Activated CD8-positive, alpha-beta memory T cell treated with anti-CD3 and anti-CD28 coated beads for 36 hours (primary cell): Measurements from ENCODE around the gene LRRC3C. TPM values are rescaled to one million over a fixed set of nuclear protein-coding genes. Genes with fewer than 3 reads are reported as not detected.
"Not testable (repeated sequence)": the region's sequence is repeated elsewhere in the genome, so short reads cannot be mapped to it uniquely, and the experiment has no call there.

Source experiments
- CTCF ChIA-PET: fragments of 350-600 bp; sonication (Branson Sonifier 250); formaldehyde crosslinking; loops from one replicate; lab custom pipeline; 2021; ENCODE audit warnings: antibody characterized with exemption; lab: Charles Lee
- POLR2A ChIA-PET: fragments of 350-600 bp; sonication (Branson Sonifier 250); formaldehyde crosslinking; loops from one replicate; lab custom pipeline; 2021; ENCODE audit warnings: antibody characterized with exemption; lab: Charles Lee
- total RNA-seq, 2 experiments: library from RNA; stranded (reverse); gene quantifications; one replicate each; pipeline ENCODE4 v1.2.3, GENCODE V29; 2021

LRRC3C gene
- total RNA-seq, 2 experiments from 2014 or later, result not detected

DNA sequence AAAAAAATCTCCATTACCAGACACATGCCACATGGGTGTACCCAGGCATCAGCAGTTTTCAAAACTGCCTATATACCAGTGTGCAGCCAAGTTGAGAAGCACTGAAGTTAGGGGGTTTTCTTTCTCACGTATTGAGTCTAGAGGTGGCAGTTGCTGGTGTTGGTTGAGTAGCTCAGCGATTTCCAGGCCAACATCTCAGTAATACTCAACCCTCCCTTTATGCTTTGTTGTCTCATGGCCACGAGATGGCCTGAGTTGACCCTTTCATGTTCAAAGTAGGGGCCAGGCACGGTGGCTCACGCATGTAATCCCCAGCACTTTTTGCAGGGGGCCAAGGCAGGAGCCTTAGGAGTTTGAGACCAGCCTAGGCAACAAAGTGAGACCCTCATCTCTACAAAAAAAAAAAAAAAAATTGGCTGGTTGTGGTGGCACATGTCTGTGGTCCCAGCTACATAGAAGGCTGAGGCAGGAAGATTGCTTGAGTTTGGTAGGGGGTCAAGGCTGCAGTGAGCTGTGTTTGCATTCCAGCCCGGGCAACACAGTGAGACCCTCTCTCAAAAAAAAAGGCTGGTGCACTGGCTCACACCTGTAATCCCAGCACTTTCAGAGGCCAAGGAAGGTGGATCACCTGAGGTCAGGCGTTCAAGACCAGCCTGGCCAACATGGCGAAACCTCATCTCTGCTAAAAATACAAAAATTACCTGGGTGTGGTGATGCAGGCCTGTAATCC, 10.8 kb downstream of the LRRC3C start:
- ChIA-PET CTCF (interaction anchor here (0.7 to 1.3 kb wide), 2 partner anchors 9 to 918 kb away, joined by 3 to 4 read pairs; no protein-coding TSS in a partner anchor), POLR2A (no interaction called here)

- ChIA-PET POLR2A (interaction anchor here (0.6 kb wide), 1 partner anchor 64 kb away, joined by 3 read pairs; no protein-coding TSS in a partner anchor), CTCF (interaction anchor here (1.0 to 1.9 kb wide), 2 partner anchors 38 to 41 kb away, joined by 3 to 5 read pairs; partner anchors contain the start of gene PSMD3)
These were observed 11.6 kb downstream of the LRRC3C start for GRCh38 chr17:39939106-39939505.

- ChIA-PET POLR2A (interaction anchor here (0.5 kb wide), 1 partner anchor 28 kb away, joined by 11 read pairs; no protein-coding TSS in a partner anchor), CTCF (interaction anchor here (1.0 to 1.9 kb wide), 3 partner anchors 19 to 41 kb away, joined by 3 to 5 read pairs (median 5); partner anchors contain the start of gene PSMD3)
These were observed 12.3 kb downstream of the LRRC3C start for GRCh38 chr17:39939588-39940419.

- CTCF ChIA-PET, result no interaction called here
These were observed 16.3 kb downstream of the LRRC3C start for GRCh38 chr17:39943702-39944392.

GRCh38 chr17:39944393-39944711, 16.8 kb downstream of the LRRC3C start:
- CTCF ChIA-PET, result no interaction called here
- POLR2A ChIA-PET, result no interaction called here

More at GRCh38 chr17:39943702-39944392, 16.3 kb downstream of the LRRC3C start:
- POLR2A ChIA-PET, result no interaction called here

DNA sequence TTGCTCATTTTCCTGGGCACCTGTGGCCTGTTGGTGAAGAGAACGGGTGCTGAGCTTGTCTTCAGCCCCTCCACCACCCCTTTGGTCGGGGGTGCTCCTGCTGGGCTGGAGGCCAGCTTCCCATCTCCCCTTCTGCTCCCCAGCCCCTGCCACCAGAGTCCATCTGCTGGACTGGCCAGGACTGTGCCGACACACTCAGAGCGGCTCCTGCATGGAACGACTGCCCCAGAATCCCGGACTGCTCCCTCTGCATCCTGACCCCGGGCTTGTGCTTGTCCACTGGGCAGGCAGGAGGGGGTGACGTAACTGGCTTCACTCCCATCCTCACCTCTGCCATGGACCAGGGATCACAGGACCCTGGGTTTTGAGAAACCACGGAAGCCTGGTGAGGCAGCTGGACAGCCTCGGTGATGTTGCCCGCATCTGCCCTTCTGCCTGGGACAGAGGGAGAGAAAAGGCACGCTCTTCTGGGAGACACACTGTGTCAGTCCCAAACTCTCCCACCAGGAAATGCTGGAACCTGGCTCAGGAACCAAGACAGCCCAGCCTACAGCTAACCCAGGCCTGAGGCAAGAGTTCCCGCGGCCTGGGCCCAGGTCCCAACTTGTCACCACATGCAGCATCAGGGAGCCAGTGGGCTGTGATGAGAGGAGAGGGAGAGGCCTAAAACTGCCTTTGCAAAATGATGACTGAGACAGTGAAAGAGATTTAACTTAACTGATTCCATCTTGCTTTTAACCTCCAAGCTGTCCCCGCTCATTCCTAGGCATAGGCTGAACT, 19.2 kb downstream of the LRRC3C start:
- ChIA-PET CTCF (interaction anchor here (0.7 kb wide), 2 partner anchors 9 to 173 kb away, joined by 3 read pairs; no protein-coding TSS in a partner anchor), POLR2A (no interaction called here)

DNA sequence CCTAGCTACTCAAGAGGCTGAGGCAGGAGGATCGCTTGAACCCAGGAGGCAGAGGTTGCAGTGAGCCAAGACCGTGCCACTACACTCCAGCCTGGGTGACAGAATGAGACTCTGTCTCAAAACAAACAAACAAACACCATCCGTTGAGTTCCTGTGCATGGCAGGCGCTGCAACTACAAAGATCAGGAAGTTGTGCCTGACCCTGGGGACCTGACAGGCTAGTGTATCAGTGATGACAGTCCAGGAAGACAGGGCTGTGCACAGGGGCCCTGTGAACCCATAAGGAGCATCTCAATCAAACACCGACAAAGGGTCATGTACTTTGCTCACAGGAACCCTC, 20.9 kb downstream of the LRRC3C start:
- CTCF ChIA-PET, result not testable (repeated sequence)

DNA sequence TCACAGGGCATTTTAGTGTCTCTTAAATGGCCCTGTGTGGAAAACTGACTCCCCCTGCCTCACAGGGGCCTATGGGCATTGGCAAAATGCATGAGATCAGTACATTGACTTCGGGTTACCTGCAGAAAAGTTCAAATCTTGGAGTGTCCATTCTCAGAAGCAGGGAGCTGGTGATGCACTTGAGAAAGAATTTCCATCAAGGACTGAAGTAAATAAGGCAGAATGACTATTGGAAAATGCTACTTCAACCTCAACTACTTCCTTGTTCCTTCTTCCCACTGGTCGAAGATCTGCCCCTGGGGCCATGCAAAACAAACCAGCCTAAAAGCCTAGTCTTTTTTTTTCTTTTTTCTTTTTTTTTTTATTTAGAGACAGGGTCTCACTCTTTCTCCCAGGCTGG, 21.5 kb downstream of the LRRC3C start:
- POLR2A ChIA-PET, result no interaction called here

More for the DNA sequence above, 20.9 kb downstream of the LRRC3C start:
- POLR2A ChIA-PET, result not testable (repeated sequence)

DNA sequence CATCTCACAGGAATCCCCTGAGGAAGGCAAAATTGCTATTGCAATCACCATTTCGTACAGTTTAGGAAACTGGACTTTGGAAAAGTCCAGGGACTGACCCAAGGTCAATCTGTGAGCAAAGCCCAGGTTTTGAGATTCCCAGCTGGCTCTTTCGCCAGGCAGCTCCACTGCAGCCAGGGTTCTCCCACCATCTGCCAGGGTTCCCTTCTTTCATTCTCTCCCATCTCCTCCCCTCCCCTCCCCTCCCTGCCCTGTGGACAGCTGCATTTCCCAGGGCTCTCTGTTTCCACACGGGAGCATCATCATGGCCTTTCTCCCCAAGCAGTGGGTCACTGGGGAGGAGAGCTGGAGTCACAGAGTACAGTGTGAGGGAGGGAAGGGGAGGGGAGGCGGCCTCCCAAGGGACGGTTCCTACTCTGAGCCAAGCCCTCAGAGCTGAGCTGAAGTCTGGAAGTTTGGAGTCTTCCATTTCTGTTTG, 23.4 kb downstream of the LRRC3C start:
- ChIA-PET POLR2A (no interaction called here), CTCF (interaction anchor here (1.1 kb wide), 1 partner anchor 30 kb away, joined by 5 read pairs; the partner anchor contains the start of gene PSMD3)

More for the DNA sequence above, 21.5 kb downstream of the LRRC3C start:
- CTCF ChIA-PET, result no interaction called here

- CTCF ChIA-PET, result no interaction called here
- POLR2A ChIA-PET, result no interaction called here
These were observed 24.6 kb downstream of the LRRC3C start for GRCh38 chr17:39951924-39952679.

DNA sequence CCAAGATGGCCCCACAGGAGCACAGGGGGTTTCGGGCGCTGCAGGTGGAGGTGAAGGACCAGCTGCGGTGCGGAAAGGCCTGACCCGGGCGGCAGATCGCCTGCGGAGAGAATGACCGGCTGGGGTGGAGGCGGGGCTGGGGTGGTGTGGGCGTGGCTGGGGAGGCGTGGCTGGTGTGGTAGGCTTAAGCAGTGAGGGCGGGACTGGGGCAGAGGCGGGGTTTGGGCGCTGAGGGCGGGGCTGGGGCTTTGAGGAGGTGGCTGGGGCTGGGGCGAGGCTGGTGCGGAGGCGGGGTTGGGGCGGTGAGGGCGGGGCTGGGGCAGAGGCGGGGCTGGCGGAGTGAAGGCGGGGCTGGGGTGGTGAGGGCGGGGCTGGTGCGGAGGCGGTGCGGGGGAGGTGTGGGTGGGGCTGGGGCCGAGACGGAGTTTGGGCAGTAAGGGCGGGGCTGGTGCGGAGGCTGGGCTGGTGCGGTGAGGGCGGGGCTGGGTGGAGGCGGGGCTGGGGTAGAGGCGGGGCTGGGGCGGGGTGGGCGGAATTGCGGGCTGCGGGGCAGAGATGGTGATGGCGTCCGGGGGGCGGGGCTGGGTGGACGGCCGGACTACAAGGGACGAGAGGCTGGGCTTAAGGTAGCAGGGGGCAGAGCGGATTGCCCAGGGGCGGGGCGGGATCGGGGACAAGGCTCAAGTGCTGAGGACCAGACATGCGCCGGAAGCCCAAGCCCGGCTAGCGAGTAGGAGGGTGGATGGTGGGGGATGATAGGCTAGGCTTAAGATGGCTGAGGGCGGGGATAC, 25.3 kb downstream of the LRRC3C start:
- POLR2A ChIA-PET, result interaction anchor here (2.0 kb wide), 1 partner anchor 27 kb away, joined by 8 read pairs; the partner anchor contains the start of gene PSMD3
- CTCF ChIA-PET, result interaction anchor here (1.1 to 2.1 kb wide), 2 partner anchors 27 to 223 kb away, joined by 3 to 9 read pairs; partner anchors contain the start of gene PSMD3

DNA sequence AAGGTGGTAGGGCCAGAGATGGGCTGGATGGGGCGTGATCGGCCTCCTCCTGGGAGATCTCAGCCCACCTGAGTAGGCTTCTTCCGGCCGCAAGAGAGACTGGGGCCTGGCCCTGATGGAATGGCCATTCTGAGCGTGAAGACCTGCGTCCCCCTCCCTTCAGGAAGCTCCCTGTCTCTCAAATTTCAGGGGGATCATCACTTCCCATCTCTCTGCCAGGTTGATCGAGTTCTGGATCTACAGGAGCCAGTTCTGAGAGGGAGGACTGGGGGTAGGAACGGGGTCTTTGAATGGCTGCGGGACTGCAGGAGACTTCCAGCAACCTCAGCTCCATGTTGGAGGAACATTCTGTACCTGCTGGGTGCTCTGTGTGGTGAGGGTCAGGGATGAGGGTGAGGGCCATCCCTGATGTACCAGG, 25.9 kb downstream of the LRRC3C start:
- CTCF ChIA-PET, result interaction anchor here (1.1 to 2.1 kb wide), 3 partner anchors 27 to 331 kb away, joined by 3 to 9 read pairs (median 9); partner anchors contain the start of gene PSMD3
- POLR2A ChIA-PET, result interaction anchor here (0.6 to 2.0 kb wide), 2 partner anchors 26 to 106 kb away, joined by 3 to 8 read pairs; partner anchors contain the start of gene PSMD3

GRCh38 chr17:39954876-39955275, 27.3 kb downstream of the LRRC3C start:
- ChIA-PET CTCF (interaction anchor here (1.9 to 2.1 kb wide), 2 partner anchors 25 to 333 kb away, joined by 9 read pairs; partner anchors contain the start of gene PSMD3), POLR2A (interaction anchor here (0.6 to 2.0 kb wide), 2 partner anchors 25 to 29 kb away, joined by 3 to 8 read pairs; partner anchors contain the start of gene PSMD3)

DNA sequence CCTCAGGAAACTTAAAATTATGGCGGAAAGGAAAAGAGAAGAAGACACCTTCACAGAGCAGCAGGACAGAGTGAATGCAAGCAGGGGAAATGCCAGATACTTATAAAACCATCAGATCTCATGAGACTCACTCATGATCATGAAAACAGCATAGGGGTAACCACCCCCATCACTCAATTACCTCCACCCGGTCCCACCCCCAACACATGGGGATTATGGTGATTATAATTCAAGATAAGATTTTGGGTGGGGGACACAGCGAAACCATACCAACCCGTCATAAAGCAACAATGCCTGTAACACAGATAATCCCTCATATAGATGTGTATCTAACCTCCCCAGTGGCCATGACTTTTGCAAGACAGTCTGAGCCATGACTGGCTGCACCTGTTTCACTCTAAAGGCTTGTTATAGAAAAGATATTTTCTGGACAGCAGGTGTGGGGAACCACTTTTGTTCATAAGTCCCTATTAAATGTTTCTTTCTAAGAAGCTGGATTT, 28.2 kb downstream of the LRRC3C start:
- ChIA-PET CTCF (no interaction called here), POLR2A (interaction anchor here (1.2 kb wide), 1 partner anchor 25 kb away, joined by 4 read pairs; the partner anchor contains the start of gene PSMD3)

GRCh38 chr17:39960524-39961041, 33.1 kb downstream of the LRRC3C start:
- ChIA-PET POLR2A (no interaction called here), CTCF (interaction anchor here (0.7 to 4.3 kb wide), 4 partner anchors 8 to 339 kb away, joined by 3 to 28 read pairs (median 5); partner anchors contain the start of gene PSMD3)
